ENCODE data around the gene MYL6.

DNA sequence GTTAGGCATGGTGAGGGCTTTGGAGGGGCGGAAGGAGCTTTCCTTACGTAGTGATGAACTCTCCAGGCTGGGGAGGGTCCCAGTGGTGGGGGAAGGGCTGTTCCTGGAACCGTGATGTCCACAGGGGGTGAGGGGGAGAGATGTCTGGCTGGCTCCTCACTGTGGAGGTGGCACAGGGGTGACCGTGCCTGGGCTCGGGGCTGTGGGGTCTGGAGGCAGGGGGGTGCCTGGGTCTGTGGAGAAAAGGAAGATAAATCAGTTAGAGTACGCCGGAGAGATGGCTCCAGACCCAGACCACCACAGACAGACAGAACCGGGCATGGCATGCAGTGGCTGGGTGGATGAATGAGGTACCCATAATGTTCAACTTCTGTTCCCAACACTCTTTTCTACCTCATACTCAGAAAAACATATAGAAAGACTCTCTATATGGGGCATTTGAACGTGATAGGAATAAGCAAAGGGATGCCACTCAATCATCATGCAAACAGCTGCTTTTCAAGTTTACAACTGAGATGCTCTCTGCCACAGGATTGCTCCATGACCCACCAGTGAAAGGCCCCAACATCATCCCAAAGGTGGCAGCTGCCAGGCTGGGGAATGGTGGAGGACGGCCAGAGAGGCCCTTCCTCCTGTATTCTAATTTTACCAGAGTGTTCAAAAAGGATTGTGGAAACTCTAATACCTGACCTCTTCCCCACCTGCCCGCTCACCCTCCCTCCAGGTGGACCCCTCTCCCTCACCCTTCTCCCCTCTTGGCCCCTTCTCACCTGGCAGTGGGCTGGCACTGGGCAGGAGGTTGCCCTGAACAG is 5.6 kb downstream of the MYL6 start:
- TF ChIP-seq, protein P1, sequence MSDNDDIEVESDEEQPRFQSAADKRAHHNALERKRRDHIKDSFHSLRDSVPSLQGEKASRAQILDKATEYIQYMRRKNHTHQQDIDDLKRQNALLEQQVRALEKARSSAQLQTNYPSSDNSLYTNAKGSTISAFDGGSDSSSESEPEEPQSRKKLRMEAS (IDR thresholded peaks at IDR 0.05): no peak
- TF ChIP-seq CREB1 (IDR thresholded peaks at IDR 0.05; ENCODE audit: low read depth): no peak
- no peak for TF ChIP-seq NFIC (IDR thresholded peaks at IDR 0.05)

Measured in Ishikawa (cell line).